ENCODE measurements around the gene SOWAHB. TPM values are rescaled to one million over a fixed set of nuclear protein-coding genes. Genes with fewer than 3 reads are reported as not detected.
A peak's percentile ranks its signal among the peaks of the same experiment; 100 is the strongest.

SOWAHB gene
- polyA plus RNA-seq, 2 of the 4 experiments (the other 2 are of a cell fraction), result 0.04 to 0.10 TPM

- DNase-seq (ENCODE audit: low read depth in 1 of 2, low spot score in 1 of 2) (no peak), FAIRE-seq (no peak), ATAC-seq (no peak)
- TF ChIP-seq ZFP36 (IDR thresholded peaks at IDR 0.05; ENCODE audit: borderline replicate concordance, partially characterized antibody) (no peak), BHLHE40 (IDR thresholded peaks at IDR 0.05; ENCODE audit: low read depth, low read length) (no peak), MAX (IDR thresholded peaks at IDR 0.05) (no peak), EP300 (IDR thresholded peaks at IDR 0.05) (no peak), HMGXB4 (CRISPR knock-in tag; IDR thresholded peaks at IDR 0.05; ENCODE audit: borderline replicate concordance) (no peak), NR3C1 (IDR thresholded peaks at IDR 0.05) (no peak), CEBPB (IDR thresholded peaks at IDR 0.05) (no peak), ELK1 (IDR thresholded peaks at IDR 0.05; ENCODE audit: low read depth, low read length) (no peak), CBX2 (IDR thresholded peaks at IDR 0.05; ENCODE audit: borderline replicate concordance, low read depth) (no peak), POLR2AphosphoS2 (conservative IDR thresholded peaks at IDR 0.05; ENCODE audit: low read length) (no peak), ZNF302 (CRISPR knock-in tag; IDR thresholded peaks at IDR 0.05) (no peak)
- H3K4me1 ChIP-seq, result no peaks in the 10 kb centered on the region
- no peak overlapping the region for H3K27ac ChIP-seq
- POLR2A ChIA-PET, result interaction anchor here (0.8 kb wide), 1 partner anchor 49 kb away, joined by 5 read pairs; no protein-coding TSS in a partner anchor
- WGBS (ENCODE audit: missing lambda C conversion rate), result 70% methylated on average over 4 of the region's 4 CpGs
- H3K4me2 ChIP-seq, result no peak overlapping the region; the same call in 2 of the 3 replicates
- no peaks in the 10 kb centered on the region for H3K9me3 ChIP-seq
- CTCF ChIA-PET, result no interaction called here
- no peak overlapping the region for H3K4me3 ChIP-seq
Measured at GRCh38 chr4:76898949-76899645, 1.2 kb upstream of the SOWAHB start.

GRCh38 chr4:76898385-76898692 lies 395 bp upstream of the SOWAHB start:
- WGBS (ENCODE audit: missing lambda C conversion rate), result 38% methylated on average over 14 of the region's 14 CpGs
- peak overlapping the region; percentile 61 for H3K4me3 ChIP-seq
- peak overlapping the region; percentile 94 for H3K4me2 ChIP-seq
- H3K4me1 ChIP-seq, result no peaks in the 10 kb centered on the region
- ChIA-PET CTCF (no interaction called here), POLR2A (interaction anchor here (0.8 kb wide), 1 partner anchor 50 kb away, joined by 5 read pairs; no protein-coding TSS in a partner anchor)
- ATAC-seq, result no peak
- H3K27ac ChIP-seq, result peak overlapping the region; percentile 38 to 64; a peak in 3 of 6 replicates
- H3K9me3 ChIP-seq, result no peaks in the 10 kb centered on the region
- 0 out of 2 replicates have a peak, but pooled peaks have one; percentile 30 for TF ChIP-seq RNF2 (IDR thresholded peaks at IDR 0.05; ENCODE audit: borderline replicate concordance, low read depth)
- no peak for TF ChIP-seq RFX5 (IDR thresholded peaks at IDR 0.05)
- no peak for FAIRE-seq
- no peak for DNase-seq (ENCODE audit: low read depth in 1 of 2, low spot score in 1 of 2)

GRCh38 chr4:76896614-76897535 lies 1.1 kb downstream of the SOWAHB start:
- Histone ChIP-seq H3K4me2 (peak overlapping the region; percentile 94), H3K9me3 (no peaks in the 10 kb centered on the region), H3K4me3 (peak overlapping the region; percentile 61), H3K4me1 (no peaks in the 10 kb centered on the region), H3K27ac (peak overlapping the region in 1 of 2 experiments; percentile 64; a peak in 3 of 6 replicates)
- ATAC-seq (peak; percentile 74 to 81), DNase-seq (ENCODE audit: low read depth in 1 of 2, low spot score in 1 of 2) (peak; percentile 13 to 19), FAIRE-seq (no peak)
- WGBS (ENCODE audit: missing lambda C conversion rate), result 91% methylated on average over 17 of the region's 82 CpGs
- CTCF ChIA-PET, result interaction anchor here (0.9 to 1.6 kb wide), 3 partner anchors 10 to 193 kb away, joined by 3 read pairs; no protein-coding TSS in a partner anchor
- POLR2A ChIA-PET, result no interaction called here
- TF ChIP-seq MAX (IDR thresholded peaks at IDR 0.05) (no peak), FOSB (CRISPR knock-in tag; IDR thresholded peaks at IDR 0.05) (no peak), JUNB (IDR thresholded peaks at IDR 0.05) (no peak), POLR2AphosphoS2 (conservative IDR thresholded peaks at IDR 0.05; ENCODE audit: low read length) (no peak), USF2 (IDR thresholded peaks at IDR 0.05) (no peak), RARB (CRISPR knock-in tag; IDR thresholded peaks at IDR 0.05) (no peak), PBX3 (IDR thresholded peaks at IDR 0.05) (no peak), HOXB5 (CRISPR knock-in tag; IDR thresholded peaks at IDR 0.05) (no peak), RFX5 (IDR thresholded peaks at IDR 0.05) (no peak), RCOR1 (IDR thresholded peaks at IDR 0.05; ENCODE audit: low read depth, low read length) (no peak), FOXS1 (CRISPR knock-in tag; IDR thresholded peaks at IDR 0.05) (no peak), MAFK (IDR thresholded peaks at IDR 0.05; ENCODE audit: partially characterized antibody) (no peak), ZSCAN20 (CRISPR knock-in tag; IDR thresholded peaks at IDR 0.05) (no peak), MYC (IDR thresholded peaks at IDR 0.05; ENCODE audit: borderline replicate concordance, low read length) (no peak), NFE2L2 (conservative IDR thresholded peaks at IDR 0.05; ENCODE audit: low read length) (no peak)
